WERI-Rb-1 (cell line): ENCODE measurements around the gene COX19.
"Not testable (repeated sequence)": the region's sequence is repeated elsewhere in the genome, so short reads cannot be mapped to it uniquely, and the experiment has no call there.

Source experiments
- DNase-seq: peaks from one replicate; pipeline ENCODE4 v3.0.0-alpha.2; 2020
- H3K27ac ChIP-seq: fragments of 250-450 bp; sonication (Bioruptor Pico); 2 replicates; pipeline ENCODE4 v1.5.1; 2020; ENCODE audit warnings: mild to moderate bottlenecking, moderate library complexity
- H3K27me3 ChIP-seq: fragments of 250-450 bp; sonication (Bioruptor Pico); 2 replicates; pipeline ENCODE4 v1.5.1; 2021; ENCODE audit warnings: mild to moderate bottlenecking, low read depth, moderate library complexity; ENCODE audit not compliant: insufficient read depth, severe bottlenecking
- H3K36me3 ChIP-seq: fragments of 250-450 bp; sonication (Bioruptor Pico); 2 replicates; pipeline ENCODE4 v1.5.1; 2020; ENCODE audit warnings: mild to moderate bottlenecking, moderate library complexity
- H3K4me3 ChIP-seq: 2 replicates; pipeline ENCODE4 v1.5.1; 2011; ENCODE audit warnings: low read depth, mild to moderate bottlenecking, control low read depth, low read length
- H3K9me3 ChIP-seq: fragments of 250-450 bp; sonication (Bioruptor Pico); 2 replicates; pipeline ENCODE4 v1.5.1; 2021; ENCODE audit warnings: mild to moderate bottlenecking, moderate library complexity; ENCODE audit not compliant: severe bottlenecking
- CTCF ChIP-seq: IDR thresholded peaks from 2 replicates; pipeline ENCODE4 v1.5.1; 2011; ENCODE audit warnings: low read depth, mild to moderate bottlenecking, control low read depth, inconsistent platforms, low read length

The COX19 gene

GRCh38 chr7:963236-964078 is 11.9 kb downstream of the COX19 start:
- TF ChIP-seq CTCF = peak; percentile 57
- H3K36me3 ChIP-seq = peaks cover 19% of the 10 kb centered on the region
- H3K4me3 ChIP-seq = no peak overlapping the region
- no peaks in the 10 kb centered on the region for H3K9me3 ChIP-seq
- DNase-seq = no peak
- H3K27me3 ChIP-seq = no peaks in the 10 kb centered on the region
- no peak overlapping the region for H3K27ac ChIP-seq

- no peak for DNase-seq
- no peak for TF ChIP-seq CTCF
- Histone ChIP-seq H3K4me3 (no peak overlapping the region), H3K27ac (no peak overlapping the region), H3K9me3 (no peaks in the 10 kb centered on the region), H3K27me3 (no peaks in the 10 kb centered on the region), H3K36me3 (peaks cover 10% of the 10 kb centered on the region)
Measured at GRCh38 chr7:962401-963081, 12.8 kb downstream of the COX19 start.

- no peak overlapping the region for H3K4me3 ChIP-seq
- no peak for DNase-seq
- no peak for TF ChIP-seq CTCF
- no peaks in the 10 kb centered on the region for H3K9me3 ChIP-seq
- no peak overlapping the region for H3K27ac ChIP-seq
- peaks cover 4% of the 10 kb centered on the region; the same call in 1 of the 2 replicates for H3K36me3 ChIP-seq
- no peaks in the 10 kb centered on the region for H3K27me3 ChIP-seq
Measured at GRCh38 chr7:961546-962400, 13.6 kb downstream of the COX19 start.

GRCh38 chr7:960972-961371 is 14.4 kb downstream of the COX19 start:
- not testable (repeated sequence) for H3K27me3 ChIP-seq, H3K9me3 ChIP-seq, H3K27ac ChIP-seq, DNase-seq, H3K36me3 ChIP-seq, H3K4me3 ChIP-seq

GRCh38 chr7:960269-960871 is 15.0 kb downstream of the COX19 start:
- no peaks in the 10 kb centered on the region for H3K27me3 ChIP-seq
- H3K9me3 ChIP-seq = no peaks in the 10 kb centered on the region

GRCh38 chr7:959740-960139 is 15.6 kb downstream of the COX19 start:
- not testable (repeated sequence) for DNase-seq, H3K4me3 ChIP-seq, H3K9me3 ChIP-seq, H3K27me3 ChIP-seq, H3K36me3 ChIP-seq, H3K27ac ChIP-seq

More at GRCh38 chr7:960269-960871, 15.0 kb downstream of the COX19 start:
- no peak for TF ChIP-seq CTCF
- no peak for DNase-seq
- Histone ChIP-seq H3K27ac (no peak overlapping the region), H3K4me3 (no peak overlapping the region), H3K36me3 (no peaks in the 10 kb centered on the region)
